NCI-H748 (cell line): Measurements from ENCODE around the gene SYN1.
A peak's percentile ranks its signal among the peaks of the same experiment; 100 is the strongest.
"Not testable (repeated sequence)": the region's sequence is repeated elsewhere in the genome, so short reads cannot be mapped to it uniquely, and the experiment has no call there.

Source experiments
- DNase-seq: peaks from one replicate; lab custom pipeline; 2025; ENCODE audit not compliant: unreplicated experiment; lab: John Stamatoyannopoulos, UW

SYN1 gene

GRCh38 chrX:47603125-47603524 lies 16.5 kb downstream of the SYN1 start:
- DNase-seq, result not testable (repeated sequence)

DNA sequence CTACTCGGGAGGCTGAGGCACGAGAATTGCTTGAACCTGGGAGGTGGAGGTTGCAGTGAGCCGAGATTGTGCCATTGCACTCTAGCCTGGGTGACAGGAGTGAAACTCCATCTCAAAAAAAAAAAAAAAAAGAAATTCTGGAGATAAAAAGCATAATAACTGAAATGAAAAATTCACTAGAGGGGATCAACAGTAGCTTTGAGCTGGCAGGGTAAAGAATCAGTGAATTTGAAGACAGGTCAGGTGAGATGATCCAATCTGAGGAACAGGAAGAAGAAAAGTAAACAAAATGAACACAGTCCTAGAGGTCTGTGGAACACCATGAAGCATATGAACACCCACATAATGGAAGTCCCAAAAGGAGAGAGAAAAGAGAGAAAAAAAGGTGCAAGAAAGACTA lies 22.4 kb downstream of the SYN1 start:
- no peak for DNase-seq

GRCh38 chrX:47596256-47596655 lies 23.4 kb downstream of the SYN1 start:
- no peak for DNase-seq

DNA sequence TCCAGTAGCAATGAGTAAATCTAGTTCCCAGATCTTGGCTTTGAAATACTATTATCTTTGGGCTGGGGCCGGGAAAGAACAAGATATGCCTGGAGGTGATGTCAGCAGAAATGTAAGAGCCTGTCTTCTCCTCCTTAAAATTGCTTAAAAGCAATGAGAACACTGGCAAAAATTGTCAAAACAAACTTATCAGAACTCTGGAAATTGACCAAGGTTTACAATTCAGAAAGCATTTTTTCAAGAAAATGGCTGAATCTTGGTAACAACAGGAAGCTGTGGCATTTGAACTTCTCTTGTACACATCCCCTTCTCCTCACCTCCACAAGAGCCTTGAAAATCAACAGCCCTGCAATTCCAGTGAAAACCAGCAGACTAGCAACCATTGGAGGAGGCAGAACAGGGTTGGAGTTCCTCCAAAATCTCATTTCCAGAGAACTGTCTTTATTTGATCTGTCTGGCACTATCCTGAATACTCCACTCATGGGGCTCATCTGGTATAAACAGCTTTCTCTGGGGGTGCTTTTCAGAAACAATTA lies 23.9 kb downstream of the SYN1 start:
- DNase-seq, result no peak

DNA sequence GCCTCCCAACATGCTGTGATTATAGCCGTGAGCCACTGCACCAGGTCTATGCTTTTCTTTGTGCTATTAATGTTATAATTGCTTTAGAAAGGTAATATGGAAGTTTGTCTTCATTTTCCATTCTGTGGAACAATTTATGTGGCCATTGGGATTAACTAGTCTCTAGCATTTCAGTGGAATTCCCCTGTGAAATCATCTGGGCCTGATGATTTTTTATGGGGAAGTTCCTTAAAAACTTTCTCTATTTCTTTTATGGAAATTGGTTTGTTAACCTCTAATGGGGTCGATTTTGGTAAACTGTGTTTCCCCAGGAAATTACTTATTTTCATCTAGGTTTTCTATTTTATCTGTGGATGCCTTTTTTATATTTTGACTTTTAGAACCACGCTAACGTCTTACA lies 26.1 kb downstream of the SYN1 start:
- DNase-seq, result no peak

GRCh38 chrX:47590984-47591383 lies 28.7 kb downstream of the SYN1 start:
- DNase-seq, result no peak

GRCh38 chrX:47587906-47588735 lies 31.5 kb downstream of the SYN1 start:
- peak; percentile 0 for DNase-seq

GRCh38 chrX:47587091-47587891 lies 32.4 kb downstream of the SYN1 start:
- no peak for DNase-seq

DNA sequence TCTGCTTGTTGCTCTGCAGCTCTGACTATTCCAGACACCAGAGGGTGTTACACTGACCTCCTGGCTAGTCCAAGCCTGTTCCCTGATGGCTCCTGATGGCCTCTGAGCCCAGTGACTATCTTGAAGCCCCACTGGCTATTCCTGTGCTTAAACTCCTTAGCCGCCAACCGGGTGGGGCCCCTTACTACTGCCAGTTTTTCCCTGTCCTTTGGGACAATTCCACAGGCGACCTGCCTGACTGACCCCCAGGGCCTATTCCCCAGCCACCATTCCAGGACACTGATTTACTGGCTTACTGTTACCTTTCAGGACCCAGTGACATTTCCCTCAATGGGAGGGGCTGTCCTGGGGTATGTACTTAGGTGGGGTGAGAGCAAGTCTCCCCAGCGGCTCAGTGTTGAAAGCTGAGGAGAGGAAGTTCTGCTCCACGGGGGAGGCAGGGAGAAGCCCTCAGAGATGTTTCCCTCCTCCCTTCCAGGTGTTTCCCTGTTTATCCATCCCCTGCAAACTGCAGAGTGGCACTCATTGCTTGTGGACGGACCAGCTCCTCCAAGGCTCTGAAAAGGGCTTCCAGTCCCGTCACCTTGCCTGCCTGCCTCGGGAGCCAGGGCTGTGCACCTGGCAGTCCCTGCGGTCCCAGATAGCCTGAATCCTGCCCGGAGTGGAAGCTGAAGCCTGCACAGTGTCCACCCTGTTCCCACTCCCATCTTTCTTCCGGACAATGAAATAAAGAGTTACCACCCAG lies 33.4 kb downstream of the SYN1 start:
- no peak for DNase-seq

DNA sequence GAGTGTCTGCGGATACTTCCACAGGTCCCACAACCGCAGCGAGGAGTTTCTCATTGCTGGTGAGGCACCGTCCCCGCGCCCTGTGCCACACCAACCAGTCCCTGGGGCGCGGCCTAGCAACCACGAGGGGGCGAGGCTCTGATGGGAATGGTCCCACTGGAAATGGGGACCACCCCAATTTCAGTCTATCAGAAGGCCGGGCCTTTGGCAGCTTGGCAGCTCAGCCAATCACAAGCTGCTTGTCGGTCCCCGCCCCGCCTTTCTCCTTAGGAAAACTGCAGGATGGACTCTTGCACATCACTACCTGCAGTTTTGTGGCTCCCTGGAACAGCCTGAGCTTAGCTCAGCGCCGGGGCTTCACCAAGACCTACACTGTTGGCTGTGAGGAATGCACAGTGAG lies 34.4 kb downstream of the SYN1 start:
- DNase-seq, result no peak

GRCh38 chrX:47584714-47585113 lies 34.9 kb downstream of the SYN1 start:
- no peak for DNase-seq

- no peak for DNase-seq
Measured at GRCh38 chrX:47583240-47583861, 36.3 kb downstream of the SYN1 start.

DNA sequence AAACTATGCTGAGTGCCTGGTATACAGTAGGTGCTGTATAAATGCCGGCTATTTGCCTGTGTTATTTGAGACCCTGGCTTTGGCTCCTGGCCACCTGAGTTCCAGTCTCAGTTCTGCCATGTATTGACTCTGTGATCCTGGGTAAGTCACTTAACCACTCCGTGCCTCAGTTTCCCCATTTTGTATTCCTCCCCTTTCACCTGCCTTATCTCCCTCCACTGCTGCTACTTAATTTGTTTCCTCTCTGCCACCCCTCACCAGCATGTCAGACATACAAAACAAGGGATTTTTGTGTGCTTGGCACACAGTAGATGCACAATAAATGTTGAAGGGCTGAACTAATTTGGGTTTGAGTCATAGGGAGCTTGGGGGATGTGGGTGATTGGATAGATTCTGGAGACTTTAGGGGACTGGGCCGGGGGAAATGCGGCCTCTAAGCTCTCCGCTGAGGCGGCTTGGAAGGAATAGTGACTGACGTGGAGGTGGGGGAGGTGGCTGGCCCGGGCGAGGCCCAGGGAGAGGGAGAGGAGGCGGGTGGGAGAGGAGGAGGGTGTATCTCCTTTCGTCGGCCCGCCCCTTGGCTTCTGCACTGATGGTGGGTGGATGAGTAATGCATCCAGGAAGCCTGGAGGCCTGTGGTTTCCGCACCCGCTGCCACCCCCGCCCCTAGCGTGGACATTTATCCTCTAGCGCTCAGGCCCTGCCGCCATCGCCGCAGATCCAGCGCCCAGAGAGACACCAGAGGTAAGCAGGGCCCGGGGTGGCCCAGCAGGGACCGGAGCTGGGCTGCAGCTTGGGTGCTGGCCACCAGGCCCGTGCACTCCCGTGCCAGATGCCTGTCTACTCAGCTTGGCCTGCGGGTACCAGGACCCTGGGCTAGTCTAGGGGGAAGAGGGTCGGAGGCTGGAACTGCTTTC lies 37.7 kb downstream of the SYN1 start, which contains the start of gene TIMP1:
TIMP1 (plus strand) TSS at position 706 of the 917 bp plus-strand sequence. CDS start 980 bp downstream, outside the sequence.
- peak; percentile 28 for DNase-seq

DNA sequence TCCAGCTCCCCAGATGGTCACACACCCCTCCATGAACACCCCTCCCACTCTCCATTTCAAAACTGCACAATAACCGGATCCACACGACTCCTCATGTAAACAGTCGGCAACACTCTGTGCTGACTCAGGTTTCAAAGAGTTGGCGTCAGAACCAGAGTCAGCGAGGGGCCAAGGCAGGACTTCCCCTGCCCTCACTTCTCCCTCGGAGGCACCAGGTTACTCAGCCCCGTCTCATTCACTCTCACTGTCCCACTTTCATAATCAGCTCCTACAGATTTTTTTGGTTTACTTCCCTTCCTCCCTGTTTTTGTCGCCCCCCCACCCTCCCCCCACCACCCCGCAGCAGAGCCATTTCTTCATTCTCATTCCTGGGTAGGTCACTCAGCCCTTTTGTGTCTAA lies 40.1 kb downstream of the SYN1 start:
- DNase-seq, result no peak

GRCh38 chrX:47578692-47579091 lies 41.0 kb downstream of the SYN1 start:
- no peak for DNase-seq

DNA sequence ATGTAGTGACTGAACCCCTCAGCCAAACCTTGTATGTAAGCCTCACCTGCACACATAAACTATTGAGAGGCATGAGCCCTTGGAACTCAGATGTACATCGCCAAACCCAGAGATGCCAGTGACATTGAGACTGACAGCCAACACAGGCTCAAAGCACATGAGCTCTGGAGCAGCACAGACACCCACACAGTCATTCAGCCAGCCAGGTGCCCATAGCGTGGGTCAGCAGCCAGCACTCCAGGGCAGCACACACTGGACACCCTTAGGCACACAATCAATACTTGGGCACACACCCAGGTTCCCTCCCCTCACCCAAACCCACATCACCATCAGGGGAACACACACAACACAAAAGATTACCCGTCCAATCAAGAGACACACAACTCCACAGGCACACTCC lies 41.8 kb downstream of the SYN1 start:
- DNase-seq, result no peak

- DNase-seq, result no peak
Measured at GRCh38 chrX:47577424-47577823, 42.2 kb downstream of the SYN1 start.

DNA sequence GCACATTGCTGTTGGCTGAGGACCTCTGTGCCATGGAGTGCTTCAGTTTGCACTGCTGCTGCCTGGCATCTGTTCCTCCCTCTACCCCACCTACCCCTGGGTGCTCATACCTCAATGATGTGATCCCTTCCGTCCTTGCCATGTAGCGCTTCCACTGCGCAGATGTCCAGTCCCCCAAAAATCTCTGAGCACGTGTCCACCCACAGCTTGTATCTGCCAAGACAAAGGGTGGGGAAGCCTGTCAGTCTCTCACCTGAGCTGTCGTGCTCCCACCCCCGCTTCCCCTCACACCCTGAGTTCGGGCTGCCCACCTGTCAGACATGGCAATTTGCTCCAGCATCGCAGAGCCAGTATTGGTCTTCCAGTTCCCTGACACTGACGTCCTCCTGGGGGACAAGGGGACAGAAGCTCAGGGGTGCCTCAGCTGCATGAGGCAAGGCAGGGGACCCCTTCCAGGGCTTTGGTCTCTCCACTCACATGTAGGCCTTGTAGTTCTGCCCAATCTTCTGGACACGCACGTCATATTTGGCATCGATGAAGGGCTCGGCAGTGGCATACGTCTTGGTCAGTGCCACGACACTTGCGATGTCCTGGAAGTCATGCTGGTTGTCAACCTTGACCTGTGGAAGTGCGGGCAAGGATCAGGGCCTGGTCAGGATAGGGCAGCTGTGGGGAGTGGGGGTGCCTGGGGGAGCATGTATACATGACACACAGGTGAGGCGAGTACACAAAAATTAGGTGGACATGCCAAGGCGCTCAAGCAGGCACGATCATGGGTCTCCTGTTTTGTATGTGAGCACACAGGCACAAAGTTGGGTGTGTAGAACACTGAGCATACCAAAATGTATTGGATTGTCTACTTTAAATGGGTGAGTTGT lies 43.4 kb downstream of the SYN1 start:
- no peak for DNase-seq
